AG09319 (cell line): ENCODE measurements around the gene FLII.

Experiments used
- DNase-seq: peaks from one replicate; pipeline ENCODE4 v3.0.0-alpha.2; 2010; ENCODE audit warnings: low read depth; ENCODE audit errors: extremely low read depth
- CTCF ChIP-seq: IDR thresholded peaks from 2 replicates; pipeline ENCODE4 v1.5.1; 2011; ENCODE audit warnings: low read depth, mild to moderate bottlenecking, inconsistent platforms, low read length, moderate library complexity

Gene FLII

DNA sequence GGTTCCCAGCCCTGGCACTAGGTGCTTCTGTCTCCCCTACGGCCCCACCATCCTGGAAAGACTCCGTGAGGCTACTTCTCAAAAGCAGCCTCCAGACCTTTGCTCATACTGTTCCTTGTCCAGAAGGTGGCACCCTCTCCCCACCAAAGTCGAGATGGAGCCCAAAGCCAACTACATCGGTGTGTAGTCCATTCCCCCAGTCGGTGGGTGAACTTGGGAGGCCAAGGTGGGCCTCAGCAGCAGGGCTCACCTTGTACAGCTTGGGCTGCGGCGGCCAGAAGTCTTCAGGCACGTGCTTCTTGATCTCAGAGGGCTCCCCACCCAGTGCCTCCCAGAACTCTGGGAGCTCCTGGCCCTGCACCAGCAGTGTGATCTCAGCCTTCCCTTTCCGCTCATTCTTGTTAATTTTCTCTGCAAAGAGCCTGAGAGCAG is 10.2 kb downstream of the FLII start:
- no peak for DNase-seq
- TF ChIP-seq CTCF, result peak; percentile 69

DNA sequence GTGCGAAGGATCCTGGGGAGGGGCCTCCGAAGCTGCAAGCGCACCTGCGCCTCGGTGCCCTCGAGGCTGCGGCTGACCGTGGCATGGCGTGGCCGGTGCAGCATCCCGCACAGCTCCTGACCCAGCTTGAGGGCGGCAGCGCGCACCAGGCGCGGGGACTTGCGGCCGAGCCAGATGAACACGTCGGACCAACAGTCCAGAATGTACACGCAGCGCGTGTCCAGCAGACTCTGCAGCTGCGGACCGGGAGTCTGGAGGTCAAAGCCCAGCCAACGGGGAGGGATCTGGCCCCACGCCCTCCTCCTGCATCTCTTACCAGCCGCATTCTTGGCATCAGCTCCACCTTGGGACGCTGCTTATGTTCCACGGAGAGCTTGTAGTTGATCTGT is 10.9 kb downstream of the FLII start:
- DNase-seq, result no peak
- no peak for TF ChIP-seq CTCF

- no peak for DNase-seq
- TF ChIP-seq CTCF, result no peak
Measured at GRCh38 chr17:18246880-18247612, 11.5 kb downstream of the FLII start.

- no peak for DNase-seq
- TF ChIP-seq CTCF, result no peak
Measured at GRCh38 chr17:18246109-18246725, 12.3 kb downstream of the FLII start.

DNA sequence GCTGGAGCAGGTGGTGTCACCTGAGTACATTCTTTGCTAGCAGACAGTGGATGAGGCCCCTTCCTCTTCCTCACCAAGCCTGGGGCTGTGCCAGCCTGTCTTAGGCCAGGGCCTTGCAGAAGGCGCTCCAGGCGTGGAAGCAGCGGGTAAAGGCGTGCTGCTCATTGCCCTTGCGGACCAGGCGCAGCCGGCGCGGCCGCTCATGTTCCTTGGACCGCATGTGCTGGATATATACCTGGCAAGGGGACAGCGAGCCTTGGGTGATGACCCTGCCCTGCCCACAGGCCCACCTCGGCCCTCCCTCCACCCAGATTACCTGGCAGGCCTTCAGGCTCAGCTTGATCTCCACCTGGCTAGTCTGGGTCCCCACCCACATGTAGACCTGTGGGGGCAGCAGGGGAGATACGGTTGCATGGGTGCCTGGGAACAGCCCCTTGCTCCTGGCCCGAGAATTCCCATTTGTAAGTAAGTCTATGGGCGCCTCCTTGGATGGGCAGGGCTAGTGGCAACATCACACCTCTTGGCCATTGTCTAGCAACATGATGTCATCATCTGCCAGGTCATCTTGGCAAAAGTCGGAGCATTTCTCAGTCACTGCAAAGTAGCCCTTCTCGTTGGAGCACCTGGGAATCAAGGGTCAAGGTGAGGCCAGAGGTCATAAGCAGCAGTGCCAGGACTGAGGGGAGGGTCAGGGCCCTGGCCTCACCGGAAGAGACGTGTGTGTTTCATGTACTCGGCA is 13.3 kb downstream of the FLII start:
- DNase-seq, result no peak
- TF ChIP-seq CTCF, result no peak

DNA sequence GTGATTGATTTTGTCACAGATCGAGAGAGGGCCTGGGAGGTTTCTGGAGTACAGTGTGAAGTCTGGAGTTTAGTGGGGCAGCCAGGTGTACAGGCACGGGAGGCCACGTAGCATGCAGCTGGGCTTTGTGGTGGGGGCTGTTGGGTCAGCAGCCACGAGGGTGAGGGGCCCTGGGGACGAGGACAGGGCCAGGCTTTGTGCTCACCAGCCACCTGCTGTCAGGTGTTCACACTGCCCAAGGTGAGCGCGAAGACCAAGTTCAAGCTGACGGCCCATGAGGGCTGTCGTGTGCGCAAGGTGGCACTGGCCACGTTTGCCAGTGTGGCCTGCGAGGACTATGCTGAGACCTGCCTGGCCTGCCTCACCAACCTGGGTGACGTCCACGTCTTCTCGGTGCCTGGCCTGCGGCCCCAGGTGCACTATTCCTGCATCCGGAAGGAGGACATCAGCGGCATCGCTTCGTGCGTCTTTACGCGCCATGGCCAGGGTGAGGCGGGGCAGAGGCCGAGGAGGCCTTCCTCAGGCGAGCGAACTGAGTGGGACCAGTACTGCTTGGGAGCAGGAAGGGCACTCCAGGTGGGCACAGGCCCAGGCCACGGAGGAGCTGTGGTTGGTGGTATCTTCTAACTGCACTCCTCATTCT is 17.2 kb downstream of the FLII start:
- no peak for DNase-seq

More for the DNA sequence above, 17.2 kb downstream of the FLII start:
- no peak for TF ChIP-seq CTCF
